Fibroblast of lung (primary cell): ENCODE results near the gene TMEM40.

Source experiments
- CTCF ChIP-seq, 2 donors: IDR thresholded peaks in 1 of 2; conservative IDR thresholded peaks in 1 of 2; 1 replicate in 1 of 2; 2 replicates in 1 of 2; pipeline ENCODE4 v1.5.1; 2011 to 2012; ENCODE audit warnings: low read length in 2 of 2, control low read depth in 1 of 2, inconsistent platforms in 1 of 2, low read depth in 1 of 2, mild to moderate bottlenecking in 1 of 2
- EZH2 ChIP-seq: IDR thresholded peaks from 2 replicates; pipeline ENCODE4 v1.5.1; 2012; ENCODE audit warnings: low read length, control low read depth, mild to moderate bottlenecking; ENCODE audit errors: missing control alignments

GRCh38 chr3:12695916-12696315 is 63.1 kb downstream of the TMEM40 start:
- no peak for TF ChIP-seq CTCF (conservative IDR thresholded peaks at IDR 0.05 in 1 of 2, IDR thresholded peaks at IDR 0.05 in 1 of 2; ENCODE audit: low read depth in 1 of 2, low read length in 2 of 2)
- no peak for TF ChIP-seq EZH2
